ENCODE data around the gene CRIM1.

Gene CRIM1

DNA sequence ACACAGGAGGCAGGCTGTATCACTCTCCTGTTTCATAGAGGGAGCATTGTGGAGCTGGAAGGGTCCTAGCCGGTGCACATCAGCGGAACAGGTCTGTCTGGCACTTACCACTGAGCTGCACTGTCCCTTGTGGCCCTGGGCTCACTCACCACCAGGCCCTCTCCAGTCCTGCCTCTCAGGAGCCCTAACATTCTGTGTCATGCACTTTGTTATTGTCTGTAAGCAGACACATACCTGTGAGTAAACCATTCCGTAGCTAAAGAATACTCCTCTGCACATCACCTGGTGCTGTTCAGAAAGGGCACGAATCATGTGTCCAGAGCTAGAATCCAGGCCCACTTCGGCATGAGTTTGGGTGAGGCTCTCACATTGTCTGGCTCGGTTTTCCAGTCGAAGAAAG is 93.6 kb downstream of the CRIM1 start:
- Histone ChIP-seq H2BK120ac (ENCODE audit: low read depth, low read length) (no peak overlapping the region), H3K4me1 (ENCODE audit: control insufficient read depth, insufficient read depth, low read depth, low read length) (peaks cover 15% of the 10 kb centered on the region), H4K8ac (ENCODE audit: low read length) (peak overlapping the region; percentile 89), H3K4me2 (ENCODE audit: low read length, poor library complexity, severe bottlenecking) (no peak overlapping the region), H3K23ac (ENCODE audit: low read length in 2 of 2) (no peak overlapping the region), H3K36me3 (ENCODE audit: control insufficient read depth in 1 of 2, insufficient read depth in 2 of 2, low read depth in 1 of 2, low read length in 2 of 2) (peaks cover 11 to 48% of the 10 kb centered on the region in 2 experiments), H3K4me3 (ENCODE audit: insufficient read depth in 1 of 2, low read depth in 1 of 2, low read length in 2 of 2) (no peak overlapping the region), H3K9ac (ENCODE audit: low read length) (no peak overlapping the region), H3K79me1 (replicated peaks; ENCODE audit: low read length, poor library complexity, severe bottlenecking) (peaks cover 13% of the 10 kb centered on the region), H2BK15ac (ENCODE audit: low read depth, poor library complexity, severe bottlenecking) (no peak overlapping the region), H3K14ac (ENCODE audit: low read length in 2 of 2) (peak overlapping the region in 1 of 2 experiments; percentile 89), H3K27ac (ENCODE audit: low read length, poor library complexity, severe bottlenecking) (peak overlapping the region; percentile 36), H2AFZ (ENCODE audit: low read depth, low read length) (no peak overlapping the region), H3K9me3 (ENCODE audit: control insufficient read depth, low read length) (no peaks in the 10 kb centered on the region), H2AK5ac (ENCODE audit: low read length, severe bottlenecking) (peak overlapping the region; percentile 73), H3K4ac (ENCODE audit: low read depth in 1 of 2, low read length in 2 of 2) (peak overlapping the region in 1 of 2 experiments; percentile 41), H2BK12ac (ENCODE audit: low read length in 2 of 2) (peak overlapping the region; percentile 40 to 61), H3K27me3 (ENCODE audit: control insufficient read depth in 1 of 2, insufficient read depth in 1 of 2, low read length in 2 of 2) (no peaks in the 10 kb centered on the region), H3K18ac (ENCODE audit: low read depth in 1 of 2, low read length in 2 of 2) (peak overlapping the region; percentile 79 to 84), H2BK5ac (ENCODE audit: low read depth, low read length, poor library complexity, severe bottlenecking) (no peak overlapping the region), H4K91ac (ENCODE audit: low read length) (peak overlapping the region; percentile 86)
- DNase-seq = no peak
- 93% methylated on average over 4 of the region's 7 CpGs for WGBS

DNA sequence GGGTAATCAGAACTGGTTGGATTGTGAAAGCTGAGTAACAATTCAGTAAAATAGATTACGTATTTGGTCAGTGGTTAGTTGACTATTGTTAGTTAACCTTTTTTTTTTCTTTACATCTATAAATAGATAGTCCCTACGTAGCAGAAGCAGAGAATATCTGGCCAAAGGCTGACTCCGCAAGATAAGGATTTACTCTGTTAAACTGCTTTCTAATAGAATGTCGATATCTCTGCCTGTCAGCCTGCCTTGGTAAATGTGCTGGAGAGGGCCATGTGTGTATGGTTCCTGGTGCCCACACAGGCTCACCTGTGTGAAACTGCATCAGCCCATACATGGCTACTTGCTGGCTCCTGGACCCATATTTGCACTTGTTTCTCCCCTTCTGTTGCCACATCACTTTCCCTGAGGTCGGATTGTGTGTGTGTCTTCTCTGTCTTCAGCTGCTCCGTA is 94.4 kb downstream of the CRIM1 start:
- Histone ChIP-seq H3K4me1 (ENCODE audit: control insufficient read depth, insufficient read depth, low read depth, low read length) (peaks cover 15% of the 10 kb centered on the region), H3K4me3 (ENCODE audit: insufficient read depth in 1 of 2, low read depth in 1 of 2, low read length in 2 of 2) (no peak overlapping the region), H3K9me3 (ENCODE audit: control insufficient read depth, low read length) (no peaks in the 10 kb centered on the region), H2AFZ (ENCODE audit: low read depth, low read length) (no peak overlapping the region), H3K36me3 (ENCODE audit: control insufficient read depth in 1 of 2, insufficient read depth in 2 of 2, low read depth in 1 of 2, low read length in 2 of 2) (peaks cover 10 to 40% of the 10 kb centered on the region in 2 experiments), H3K79me1 (replicated peaks; ENCODE audit: low read length, poor library complexity, severe bottlenecking) (peaks cover 19% of the 10 kb centered on the region), H3K4me2 (ENCODE audit: low read length, poor library complexity, severe bottlenecking) (no peak overlapping the region), H2BK12ac (ENCODE audit: low read length in 2 of 2) (peak overlapping the region; percentile 14 to 90), H3K27me3 (ENCODE audit: control insufficient read depth in 1 of 2, insufficient read depth in 1 of 2, low read length in 2 of 2) (no peaks in the 10 kb centered on the region), H2BK15ac (ENCODE audit: low read depth, poor library complexity, severe bottlenecking) (no peak overlapping the region), H3K4ac (ENCODE audit: low read depth in 1 of 2, low read length in 2 of 2) (peak overlapping the region in 1 of 2 experiments; percentile 90), H2BK120ac (ENCODE audit: low read depth, low read length) (no peak overlapping the region), H3K9ac (ENCODE audit: low read length) (peak overlapping the region; percentile 61), H3K23ac (ENCODE audit: low read length in 2 of 2) (peak overlapping the region in 1 of 2 experiments; percentile 52), H2AK5ac (ENCODE audit: low read length, severe bottlenecking) (peak overlapping the region; percentile 16), H2BK5ac (ENCODE audit: low read depth, low read length, poor library complexity, severe bottlenecking) (peak overlapping the region; percentile 26), H3K14ac (ENCODE audit: low read length in 2 of 2) (peak overlapping the region in 1 of 2 experiments; percentile 80), H4K91ac (ENCODE audit: low read length) (no peak overlapping the region), H4K8ac (ENCODE audit: low read length) (no peak overlapping the region), H3K27ac (ENCODE audit: low read length, poor library complexity, severe bottlenecking) (peak overlapping the region; percentile 87), H3K18ac (ENCODE audit: low read depth in 1 of 2, low read length in 2 of 2) (peak overlapping the region; percentile 12 to 79)
- 60% methylated on average over 5 of the region's 6 CpGs for WGBS
- peak; percentile 79 for DNase-seq

DNA sequence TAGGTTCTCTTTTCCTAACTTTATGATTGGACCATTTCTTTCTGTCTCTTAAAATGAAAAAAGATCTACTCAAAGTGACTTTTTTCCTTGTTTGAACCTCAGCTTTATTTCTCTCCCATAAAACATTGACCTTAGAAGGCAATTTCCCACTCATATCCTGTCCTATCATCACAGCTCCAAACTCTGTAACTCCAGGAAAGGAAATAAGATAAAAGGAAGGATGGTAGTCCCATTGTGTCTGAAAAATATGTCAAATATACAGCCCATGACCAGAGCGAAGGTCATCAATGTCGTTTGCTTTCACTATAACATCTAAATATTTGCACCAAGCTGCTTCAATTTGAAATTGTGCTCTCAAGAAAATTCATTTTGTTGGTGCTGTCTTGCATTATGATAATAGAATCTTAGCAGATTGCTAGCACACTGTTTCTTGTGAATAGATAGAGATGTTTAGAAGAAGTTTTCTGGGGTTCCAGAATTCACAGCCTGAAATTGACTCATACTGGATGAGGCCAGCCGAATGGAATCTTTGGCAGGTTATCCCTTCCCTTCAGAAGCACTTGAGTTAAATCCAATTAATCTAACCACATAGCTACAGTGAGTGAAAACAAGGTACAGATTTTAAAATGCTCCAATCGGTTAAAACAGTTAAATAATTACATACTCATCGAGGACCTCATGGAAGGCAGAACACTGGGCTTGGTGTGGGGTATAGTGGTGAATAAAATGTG is 95.1 kb downstream of the CRIM1 start:
- H2BK5ac ChIP-seq (ENCODE audit: low read depth, low read length, poor library complexity, severe bottlenecking) = peak overlapping the region; percentile 26
- H3K18ac ChIP-seq (ENCODE audit: low read depth in 1 of 2, low read length in 2 of 2) = no peak overlapping the region
- H2AK5ac ChIP-seq (ENCODE audit: low read length, severe bottlenecking) = no peak overlapping the region
- peaks cover 18% of the 10 kb centered on the region for H3K4me1 ChIP-seq (ENCODE audit: control insufficient read depth, insufficient read depth, low read depth, low read length)
- peaks cover 19% of the 10 kb centered on the region for H3K79me1 ChIP-seq (replicated peaks; ENCODE audit: low read length, poor library complexity, severe bottlenecking)
- H3K4me3 ChIP-seq (ENCODE audit: insufficient read depth in 1 of 2, low read depth in 1 of 2, low read length in 2 of 2) = peak overlapping the region in 1 of 2 experiments; percentile 50
- H2BK120ac ChIP-seq (ENCODE audit: low read depth, low read length) = no peak overlapping the region
- H2BK12ac ChIP-seq (ENCODE audit: low read length in 2 of 2) = no peak overlapping the region
- no peak overlapping the region for H4K8ac ChIP-seq (ENCODE audit: low read length)
- H2BK15ac ChIP-seq (ENCODE audit: low read depth, poor library complexity, severe bottlenecking) = no peak overlapping the region
- no peaks in the 10 kb centered on the region for H3K9me3 ChIP-seq (ENCODE audit: control insufficient read depth, low read length)
- no peak overlapping the region for H2AFZ ChIP-seq (ENCODE audit: low read depth, low read length)
- 0% methylated on average over 1 of the region's 5 CpGs for WGBS
- no peak overlapping the region for H3K14ac ChIP-seq (ENCODE audit: low read length in 2 of 2)
- peak; percentile 82 for DNase-seq
- no peaks in the 10 kb centered on the region for H3K27me3 ChIP-seq (ENCODE audit: control insufficient read depth in 1 of 2, insufficient read depth in 1 of 2, low read length in 2 of 2)
- H3K4me2 ChIP-seq (ENCODE audit: low read length, poor library complexity, severe bottlenecking) = no peak overlapping the region
- H3K23ac ChIP-seq (ENCODE audit: low read length in 2 of 2) = no peak overlapping the region
- no peak overlapping the region for H4K91ac ChIP-seq (ENCODE audit: low read length)
- peak overlapping the region; percentile 61 for H3K9ac ChIP-seq (ENCODE audit: low read length)
- peak overlapping the region; percentile 87 for H3K27ac ChIP-seq (ENCODE audit: low read length, poor library complexity, severe bottlenecking)
- no peak overlapping the region for H3K4ac ChIP-seq (ENCODE audit: low read depth in 1 of 2, low read length in 2 of 2)
- peaks cover 13 to 33% of the 10 kb centered on the region in 2 experiments for H3K36me3 ChIP-seq (ENCODE audit: control insufficient read depth in 1 of 2, insufficient read depth in 2 of 2, low read depth in 1 of 2, low read length in 2 of 2)

DNA sequence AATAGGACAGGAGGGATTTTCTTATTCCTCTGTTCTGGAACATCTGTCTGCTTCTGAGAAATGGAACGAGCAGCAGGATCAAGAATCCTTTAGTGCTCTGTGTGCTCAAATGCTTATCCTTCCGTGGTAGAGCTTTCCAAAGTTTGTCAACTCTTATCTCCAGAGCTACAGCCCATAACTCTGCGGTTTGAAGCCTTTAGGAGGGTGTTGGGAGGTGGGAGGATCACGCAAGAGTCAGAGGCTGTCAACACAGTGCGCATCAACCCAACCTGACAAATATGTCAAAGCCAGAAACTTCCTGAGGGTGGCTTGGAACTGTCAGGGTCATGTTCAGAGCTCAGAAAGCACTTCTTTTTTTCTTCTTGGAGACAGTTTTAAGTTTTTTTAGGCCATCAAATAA is 95.9 kb downstream of the CRIM1 start:
- peak overlapping the region; percentile 97 for H2AK5ac ChIP-seq (ENCODE audit: low read length, severe bottlenecking)
- H3K4me3 ChIP-seq (ENCODE audit: insufficient read depth in 1 of 2, low read depth in 1 of 2, low read length in 2 of 2) = peak overlapping the region in 1 of 2 experiments; percentile 50
- H2AFZ ChIP-seq (ENCODE audit: low read depth, low read length) = no peak overlapping the region
- H3K14ac ChIP-seq (ENCODE audit: low read length in 2 of 2) = no peak overlapping the region
- H3K4me2 ChIP-seq (ENCODE audit: low read length, poor library complexity, severe bottlenecking) = no peak overlapping the region
- no peak overlapping the region for H3K4ac ChIP-seq (ENCODE audit: low read depth in 1 of 2, low read length in 2 of 2)
- peaks cover 19% of the 10 kb centered on the region for H3K79me1 ChIP-seq (replicated peaks; ENCODE audit: low read length, poor library complexity, severe bottlenecking)
- H3K27ac ChIP-seq (ENCODE audit: low read length, poor library complexity, severe bottlenecking) = peak overlapping the region; percentile 87
- H3K18ac ChIP-seq (ENCODE audit: low read depth in 1 of 2, low read length in 2 of 2) = peak overlapping the region in 1 of 2 experiments; percentile 45
- H2BK12ac ChIP-seq (ENCODE audit: low read length in 2 of 2) = peak overlapping the region in 1 of 2 experiments; percentile 65
- no peak overlapping the region for H2BK120ac ChIP-seq (ENCODE audit: low read depth, low read length)
- H3K23ac ChIP-seq (ENCODE audit: low read length in 2 of 2) = no peak overlapping the region
- no peak overlapping the region for H2BK15ac ChIP-seq (ENCODE audit: low read depth, poor library complexity, severe bottlenecking)
- H3K27me3 ChIP-seq (ENCODE audit: control insufficient read depth in 1 of 2, insufficient read depth in 1 of 2, low read length in 2 of 2) = no peaks in the 10 kb centered on the region
- 44% methylated on average over 5 of the region's 5 CpGs for WGBS
- H3K4me1 ChIP-seq (ENCODE audit: control insufficient read depth, insufficient read depth, low read depth, low read length) = peaks cover 20% of the 10 kb centered on the region
- no peaks in the 10 kb centered on the region for H3K9me3 ChIP-seq (ENCODE audit: control insufficient read depth, low read length)
- H3K36me3 ChIP-seq (ENCODE audit: control insufficient read depth in 1 of 2, insufficient read depth in 2 of 2, low read depth in 1 of 2, low read length in 2 of 2) = peaks cover 13 to 25% of the 10 kb centered on the region in 2 experiments
- H2BK5ac ChIP-seq (ENCODE audit: low read depth, low read length, poor library complexity, severe bottlenecking) = peak overlapping the region; percentile 79
- DNase-seq = peak; percentile 82
- H4K91ac ChIP-seq (ENCODE audit: low read length) = no peak overlapping the region
- peak overlapping the region; percentile 61 for H3K9ac ChIP-seq (ENCODE audit: low read length)
- no peak overlapping the region for H4K8ac ChIP-seq (ENCODE audit: low read length)

Data from mesenchymal stem cell (in vitro differentiated cells and primary cell).